Effector CD8-positive, alpha-beta T cell (primary cell): ENCODE data around the gene B4GALT5.

Experiments used
- DNase-seq: peaks from one replicate; lab custom pipeline; 2025; lab: John Stamatoyannopoulos, UW

The B4GALT5 gene

DNA sequence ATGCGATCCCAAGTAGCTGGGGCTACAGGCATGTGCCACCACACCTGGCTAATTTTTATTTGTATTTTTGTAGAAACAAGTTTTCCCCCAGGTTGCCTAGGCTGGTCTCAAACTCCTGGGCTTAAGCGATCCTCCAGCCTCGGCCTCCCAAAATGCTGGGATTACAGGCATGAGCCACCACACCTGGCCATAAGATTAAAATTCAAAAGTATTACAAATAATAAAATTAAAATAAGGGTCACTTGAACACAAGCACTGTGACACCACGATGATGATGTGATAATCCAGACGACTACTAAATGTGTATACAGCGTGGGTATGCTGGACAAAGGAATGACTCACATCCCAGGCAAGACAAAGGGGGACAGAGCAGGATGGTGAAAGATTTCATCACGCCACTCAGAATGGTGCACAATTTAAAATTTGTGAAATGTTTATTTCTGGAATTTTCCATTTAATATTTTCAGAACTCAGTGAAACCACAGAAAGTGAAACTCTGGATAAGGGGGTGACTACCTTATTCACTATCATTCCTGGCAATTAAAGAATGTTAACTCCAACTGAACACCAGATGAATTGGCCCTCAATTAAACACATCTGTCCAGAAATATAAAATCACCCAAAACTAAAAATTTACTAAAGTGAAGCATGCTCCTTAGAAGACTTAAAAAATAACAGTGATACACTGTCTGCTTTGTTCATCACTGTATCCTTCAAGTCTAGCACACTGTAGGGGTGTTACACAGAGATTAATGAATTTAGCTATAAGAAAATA, 13.1 kb downstream of the B4GALT5 start:
- DNase-seq, result no peak

DNA sequence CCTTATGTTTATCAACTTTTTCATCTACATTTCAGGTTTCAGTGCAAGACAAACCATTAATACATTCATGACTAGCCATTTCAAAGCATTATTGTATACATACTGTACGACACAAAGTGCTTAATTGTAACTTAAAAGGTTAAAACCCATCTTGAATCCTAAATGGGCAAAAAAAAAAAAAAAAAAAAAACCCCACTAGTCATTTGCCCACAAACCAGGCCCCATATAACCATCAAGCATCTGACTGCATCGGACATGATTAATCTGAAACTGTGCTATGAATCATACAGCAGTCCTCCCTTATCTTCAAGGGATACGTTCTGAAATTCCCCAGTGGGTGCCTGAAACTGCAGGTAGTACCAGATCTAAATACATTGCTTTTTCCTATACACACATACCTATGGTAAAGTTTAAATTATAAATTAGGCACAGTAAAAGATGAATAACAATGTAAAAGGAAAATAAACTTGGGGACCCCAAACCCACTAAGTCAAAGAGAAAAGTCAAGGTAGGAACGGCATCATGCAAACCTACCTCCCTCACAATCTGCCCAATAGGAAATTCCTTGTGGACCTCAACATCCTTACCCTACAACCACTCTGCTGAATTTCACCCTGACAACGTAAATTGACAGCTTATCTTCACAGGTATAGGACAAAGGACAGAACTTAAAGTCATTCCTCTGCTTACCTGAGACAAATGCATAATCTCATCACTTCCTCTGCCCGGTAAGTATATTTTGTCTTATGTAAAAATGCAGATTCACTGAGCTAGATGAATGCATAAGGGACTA, 14.3 kb downstream of the B4GALT5 start:
- DNase-seq, result no peak

GRCh38 chr20:49698477-49698876, 15.2 kb downstream of the B4GALT5 start:
- no peak for DNase-seq

DNA sequence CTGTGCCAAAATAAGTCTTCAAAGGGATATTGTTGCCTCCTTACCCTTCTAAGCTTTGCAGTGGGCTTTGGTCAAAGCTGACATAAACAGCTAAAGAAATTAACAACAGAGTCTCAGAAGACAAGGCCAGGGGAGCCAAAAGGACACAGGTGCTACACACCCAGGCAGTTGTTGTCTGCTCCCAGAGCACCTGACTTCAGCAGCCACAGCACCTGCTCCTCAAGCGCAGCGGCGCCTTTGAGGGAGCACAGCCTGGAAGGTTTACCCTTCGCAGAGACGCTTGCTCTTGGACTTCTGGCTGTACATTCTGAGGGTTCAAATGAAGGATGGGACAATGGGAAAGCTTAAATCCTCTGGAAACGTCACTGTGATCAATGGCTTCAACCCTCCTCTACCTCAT, 16.6 kb downstream of the B4GALT5 start:
- DNase-seq, result no peak

DNA sequence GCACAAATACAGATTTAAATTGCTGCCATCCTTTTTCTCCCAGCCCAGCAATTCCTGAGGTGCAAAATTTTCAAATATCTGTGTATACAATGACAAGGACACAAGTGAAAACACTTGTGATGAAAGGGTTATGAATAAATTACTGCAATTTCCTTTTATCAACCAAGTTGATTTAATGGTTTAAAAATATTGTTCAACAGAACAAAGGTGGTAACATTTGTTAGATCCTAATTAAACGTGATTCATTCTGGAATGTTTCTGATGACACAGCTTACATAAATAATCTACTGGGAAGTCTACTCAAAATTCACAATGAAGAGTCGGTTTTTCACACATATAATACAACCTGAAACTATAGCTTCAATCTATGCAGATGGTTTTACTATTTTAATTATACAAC, 17.1 kb downstream of the B4GALT5 start:
- no peak for DNase-seq

- no peak for DNase-seq
Measured at GRCh38 chr20:49695830-49696229, 17.8 kb downstream of the B4GALT5 start.

DNA sequence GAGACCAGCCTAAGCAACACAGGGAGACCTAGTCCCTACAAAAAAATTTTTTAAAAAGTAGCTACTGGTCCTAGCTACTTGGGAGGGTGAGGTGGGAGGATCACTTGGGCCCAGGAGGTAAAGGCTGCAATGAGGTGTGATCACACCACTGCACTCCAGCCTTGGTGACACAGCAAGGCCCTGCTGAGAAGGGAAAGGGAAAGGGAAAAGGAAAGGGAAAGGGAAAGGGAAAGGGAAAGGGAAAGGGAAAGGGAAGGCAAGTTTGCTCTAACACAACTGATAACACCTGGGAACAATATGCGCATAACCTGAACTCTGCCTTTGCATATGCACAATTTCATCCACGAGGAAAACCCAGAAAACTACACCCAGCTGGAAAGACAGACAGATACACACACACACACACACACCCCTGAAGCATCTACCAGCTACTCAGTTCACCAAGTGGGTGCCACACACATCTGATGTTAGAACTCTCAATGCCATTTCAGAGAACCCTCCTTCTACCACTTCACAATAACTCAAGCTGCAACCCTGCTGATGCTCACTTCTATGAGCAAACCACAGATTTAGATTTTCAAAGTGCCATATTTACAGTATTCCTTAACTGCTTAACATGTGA, 19.1 kb downstream of the B4GALT5 start:
- DNase-seq, result no peak

- no peak for DNase-seq
Measured at GRCh38 chr20:49693435-49694171, 20.1 kb downstream of the B4GALT5 start.

- no peak for DNase-seq
Measured at GRCh38 chr20:49692941-49693340, 20.7 kb downstream of the B4GALT5 start.

- DNase-seq, result no peak
Measured at GRCh38 chr20:49691818-49692568, 21.7 kb downstream of the B4GALT5 start.

GRCh38 chr20:49690899-49691620, 22.6 kb downstream of the B4GALT5 start:
- no peak for DNase-seq

- DNase-seq, result no peak
Measured at GRCh38 chr20:49687595-49688567, 25.8 kb downstream of the B4GALT5 start.

GRCh38 chr20:49685809-49686208, 27.9 kb downstream of the B4GALT5 start:
- DNase-seq, result no peak

- DNase-seq, result no peak
Measured at GRCh38 chr20:49685161-49685601, 28.5 kb downstream of the B4GALT5 start.

DNA sequence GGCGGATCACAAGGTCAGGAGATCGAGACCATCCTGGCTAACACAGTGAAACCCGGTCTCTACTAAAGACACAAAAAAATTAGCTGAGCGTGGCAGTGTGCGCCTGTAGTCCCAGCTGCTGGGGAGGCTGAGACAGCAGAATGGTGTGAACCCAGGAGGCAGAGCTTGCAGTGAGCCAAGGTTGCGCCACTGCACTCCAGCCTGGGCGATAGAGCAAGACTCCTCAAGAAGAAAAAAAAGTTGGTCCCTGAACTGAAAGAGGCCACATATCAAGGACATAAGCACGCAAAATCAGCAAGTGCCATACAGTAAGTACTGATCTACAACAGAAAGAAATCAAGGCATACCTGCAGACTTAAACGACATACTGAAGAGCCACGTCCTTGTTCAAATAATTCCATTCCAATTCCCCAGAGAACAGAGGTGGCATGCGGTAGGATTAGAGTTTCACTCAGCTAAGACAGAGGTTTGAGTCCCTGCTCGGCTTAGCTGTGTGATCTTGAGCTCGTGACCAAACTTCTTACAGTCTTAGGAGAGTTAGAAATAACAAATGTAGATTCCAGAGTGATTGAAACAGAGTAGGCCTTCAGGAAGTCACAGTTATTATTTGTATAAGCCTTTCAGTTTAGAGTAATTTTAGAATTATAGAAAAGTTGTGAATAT, 29.2 kb downstream of the B4GALT5 start:
- no peak for DNase-seq

DNA sequence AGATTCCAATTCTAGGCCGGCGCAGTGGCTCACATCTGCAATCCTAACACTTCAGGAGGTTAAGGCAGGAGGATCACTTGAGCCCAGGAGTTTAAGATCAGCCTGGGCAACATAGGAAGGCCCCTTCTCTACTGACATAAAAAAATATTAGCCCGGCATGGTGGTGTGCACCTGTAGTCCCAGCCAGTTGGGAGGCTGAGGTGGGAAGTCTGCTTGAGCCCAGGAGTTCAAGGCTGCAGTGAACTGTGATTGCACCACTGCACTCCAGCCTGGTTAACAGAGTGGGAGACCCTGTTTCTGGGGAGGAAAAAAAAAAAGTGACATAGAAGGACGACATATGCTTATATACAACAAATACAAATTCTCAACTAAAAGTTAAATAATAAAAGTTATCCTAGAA, 30.9 kb downstream of the B4GALT5 start:
- DNase-seq, result no peak

DNA sequence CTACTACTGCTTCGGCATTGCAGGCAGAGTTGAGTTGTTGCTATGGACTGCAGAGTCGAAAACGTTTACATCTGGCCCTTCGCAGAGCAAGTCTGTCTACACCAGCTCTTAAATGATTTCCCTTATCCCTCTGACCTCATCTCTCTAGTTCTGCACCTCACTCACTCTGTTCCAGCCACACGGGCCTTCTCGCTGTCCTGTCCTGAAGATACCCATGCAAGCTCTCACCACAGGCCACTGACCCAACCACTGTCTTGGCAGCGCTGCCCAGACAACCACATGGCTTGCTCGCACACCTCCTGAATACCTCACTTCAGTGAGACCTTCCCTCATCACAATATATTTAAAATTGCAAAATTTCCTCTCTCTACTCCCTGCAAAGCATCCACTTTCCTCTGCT, 31.4 kb downstream of the B4GALT5 start:
- no peak for DNase-seq

DNA sequence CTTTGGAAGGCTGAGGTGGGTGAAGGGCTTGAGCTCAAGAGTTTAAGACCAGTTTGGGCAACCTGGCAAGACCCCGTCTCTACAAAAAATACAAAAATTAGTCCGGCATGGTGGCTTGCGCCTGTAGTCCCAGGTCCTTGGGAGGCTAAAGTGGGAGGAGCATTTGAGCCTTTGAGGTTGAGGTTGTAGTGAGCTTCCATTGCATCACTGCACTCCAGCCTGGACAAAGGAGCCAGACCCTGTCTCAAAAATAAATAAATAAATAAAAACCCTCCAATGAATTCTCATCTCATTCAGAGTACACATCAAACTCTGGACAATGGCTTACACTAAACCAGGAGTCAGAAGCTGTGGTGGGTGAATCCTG, 31.8 kb downstream of the B4GALT5 start:
- DNase-seq, result no peak

DNA sequence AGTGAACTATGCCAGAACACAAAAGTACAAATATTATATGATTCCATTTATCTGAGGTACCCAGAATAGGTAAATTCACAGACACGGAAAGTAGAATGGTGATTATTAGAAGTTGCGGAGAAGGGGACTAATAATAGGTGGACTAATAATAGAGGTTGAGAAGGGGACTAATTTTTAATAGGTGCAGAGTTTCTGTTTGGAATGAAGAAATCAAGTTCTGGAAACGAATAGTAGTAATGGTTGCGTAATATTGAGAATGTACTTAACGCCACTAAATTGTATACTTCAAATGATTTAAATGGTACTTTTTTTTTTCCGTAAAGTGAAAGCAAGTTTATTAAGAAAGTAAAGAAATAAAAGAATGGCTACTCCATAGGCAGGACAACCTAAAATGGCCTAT, 33.2 kb downstream of the B4GALT5 start:
- DNase-seq, result no peak
